Stimulated activated CD8-positive, alpha-beta memory T cell treated with anti-CD3 and anti-CD28 coated beads, Interleukin-7, amount 100 ng/mL, for 1 hour (primary cell): ENCODE results near the gene SLC16A13.

Experiments used
- DNase-seq, 2 donors: peaks; one replicate each; pipeline ENCODE4 v3.0.0-alpha.2; 2020; ENCODE audit warnings: low read depth in 2 of 2

The SLC16A13 gene

GRCh38 chr17:7011942-7012254 lies 23.9 kb upstream of the SLC16A13 start:
- DNase-seq: no peak

DNA sequence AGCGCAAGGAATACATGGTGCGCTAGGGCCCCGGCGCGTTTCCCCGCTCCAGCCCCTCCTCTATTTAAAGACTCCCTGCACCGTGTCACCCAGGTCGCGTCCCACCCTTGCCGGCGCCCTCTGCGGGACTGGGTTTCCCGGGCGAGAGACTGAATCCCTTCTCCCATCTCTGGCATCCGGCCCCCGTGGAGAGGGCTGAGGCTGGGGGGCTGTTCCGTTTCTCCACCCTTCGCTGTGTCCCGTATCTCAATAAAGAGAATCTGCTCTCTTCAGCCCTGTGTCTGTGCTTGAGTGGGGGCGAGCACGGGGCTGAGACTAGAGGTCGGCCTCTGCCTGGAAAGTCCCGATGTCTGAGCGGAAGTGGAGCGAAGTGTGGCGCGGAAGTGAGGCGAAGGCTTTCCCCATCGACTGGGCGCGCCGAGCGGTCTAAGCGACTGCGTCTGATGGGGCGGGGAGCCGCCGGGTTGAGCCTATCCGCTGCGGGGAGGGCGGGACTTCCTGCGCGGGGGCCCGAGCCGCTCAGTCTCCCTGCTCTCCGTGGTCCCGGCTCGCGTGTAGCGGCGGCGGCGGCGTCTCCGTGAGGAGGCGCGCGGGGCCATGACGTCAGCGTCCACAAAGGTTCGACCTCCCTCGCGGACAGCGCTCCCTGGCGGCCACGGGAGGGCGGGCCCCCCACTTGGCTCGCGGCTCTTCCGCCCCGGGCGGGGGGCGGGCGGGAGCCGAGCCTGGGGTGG lies 21.4 kb upstream of the SLC16A13 start:
- DNase-seq: peak; percentile 92 to 94

DNA sequence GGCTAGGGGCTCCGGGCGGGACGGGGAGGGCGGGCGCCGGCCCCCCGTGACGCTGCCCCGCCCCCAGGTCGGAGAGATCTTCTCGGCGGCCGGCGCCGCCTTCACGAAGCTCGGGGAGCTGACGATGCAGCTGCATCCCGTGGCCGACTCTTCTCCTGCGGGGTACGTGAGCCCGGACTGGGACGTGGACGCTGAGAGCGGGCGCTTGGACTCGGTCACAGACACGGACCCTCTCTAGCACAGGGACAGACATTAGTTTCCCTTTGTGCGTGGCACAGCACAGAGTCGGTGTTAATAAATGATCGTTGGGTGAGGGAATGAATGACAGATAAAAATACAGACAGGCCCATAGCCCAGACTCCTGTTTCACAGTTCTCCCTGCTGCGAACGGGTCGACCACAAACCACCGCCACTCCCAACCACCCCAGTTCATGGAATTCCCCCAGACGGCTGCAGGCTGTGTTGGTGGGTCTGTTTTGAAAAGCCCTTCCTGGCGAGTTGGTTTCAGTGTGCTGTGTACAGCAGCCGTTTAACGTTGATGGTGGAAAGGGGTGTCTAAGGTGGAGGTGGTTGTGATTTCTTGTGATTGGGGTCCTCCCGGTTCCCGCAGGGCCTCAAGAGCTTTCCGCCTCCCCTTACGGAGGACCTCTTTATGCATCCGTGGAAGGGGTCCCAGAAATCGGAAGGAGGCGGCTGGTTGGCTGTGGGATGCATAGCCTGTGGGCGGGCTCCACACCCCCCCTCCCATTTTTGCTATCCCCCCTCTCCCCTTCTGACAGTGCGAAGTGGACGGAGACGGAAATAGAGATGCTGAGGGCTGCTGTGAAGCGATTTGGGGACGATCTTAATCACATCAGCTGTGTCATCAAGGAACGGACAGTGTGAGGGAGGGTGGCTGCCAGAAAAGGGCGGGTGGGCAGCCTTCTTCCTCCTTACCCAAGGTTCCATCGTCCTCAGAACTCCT lies 20.5 kb upstream of the SLC16A13 start:
- DNase-seq: peak; percentile 57 to 62

DNA sequence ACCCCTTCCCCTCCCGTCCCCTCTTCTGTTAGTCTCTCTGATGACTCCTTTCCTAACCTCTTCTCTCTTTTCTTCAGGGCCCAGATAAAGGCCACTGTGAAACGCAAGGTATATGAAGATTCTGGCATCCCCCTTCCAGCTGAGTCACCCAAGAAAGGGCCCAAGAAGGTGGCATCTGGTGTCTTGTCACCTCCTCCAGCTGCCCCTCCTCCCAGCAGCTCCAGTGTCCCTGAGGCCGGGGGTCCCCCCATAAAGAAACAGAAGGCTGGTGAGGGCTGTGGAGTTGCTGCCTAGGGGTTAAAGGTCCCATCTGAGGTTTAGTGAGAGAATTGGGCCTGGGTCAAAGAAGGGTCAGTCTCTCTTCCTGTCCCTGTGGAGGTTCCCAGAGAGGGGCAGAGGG lies 19.4 kb upstream of the SLC16A13 start:
- no peak for DNase-seq

GRCh38 chr17:7016886-7017826 lies 18.7 kb upstream of the SLC16A13 start:
- DNase-seq: no peak

DNA sequence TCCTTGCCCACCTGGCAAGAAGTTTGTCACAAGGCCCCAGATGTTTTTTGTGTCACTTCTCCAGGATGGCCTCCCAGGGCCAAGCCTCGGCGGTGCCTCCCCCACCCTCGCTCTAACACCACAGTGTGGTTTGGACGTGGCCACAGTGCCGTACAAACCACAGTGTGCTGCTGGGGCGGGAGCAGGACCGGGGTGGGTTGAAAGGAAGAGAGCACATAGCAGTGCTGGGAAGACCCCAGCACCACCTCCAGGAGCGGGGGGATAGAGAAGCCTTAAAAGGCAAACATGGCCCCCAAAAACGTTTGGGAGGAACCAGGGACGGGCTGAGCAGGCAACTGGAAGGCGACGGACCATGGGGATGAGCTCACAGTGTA lies 18.0 kb upstream of the SLC16A13 start:
- no peak for DNase-seq

GRCh38 chr17:7018331-7018964 lies 17.4 kb upstream of the SLC16A13 start:
- no peak for DNase-seq

DNA sequence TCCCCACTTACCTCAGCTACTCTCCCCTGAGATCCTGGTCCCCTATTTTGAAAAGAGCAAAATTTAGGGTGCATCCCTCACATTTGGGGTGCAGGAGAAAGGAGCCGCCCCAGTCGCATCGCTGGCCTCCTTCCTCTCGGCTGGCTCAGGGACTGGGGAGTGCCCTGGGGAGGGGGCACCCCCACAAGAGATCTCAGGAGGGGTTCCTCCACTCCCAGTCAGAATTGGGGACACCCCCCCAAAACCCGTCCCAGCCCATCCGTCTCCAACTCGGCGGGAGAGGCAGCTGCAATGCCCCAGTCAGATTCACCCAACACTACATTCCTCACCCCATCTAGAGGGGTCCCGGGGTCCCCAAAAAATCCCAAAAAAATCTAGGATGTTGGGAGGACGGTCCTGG lies 16.4 kb upstream of the SLC16A13 start:
- DNase-seq: no peak

- DNase-seq: no peak
Observed at GRCh38 chr17:7019839-7020519, 15.8 kb upstream of the SLC16A13 start.

GRCh38 chr17:7020894-7021664 lies 14.7 kb upstream of the SLC16A13 start:
- DNase-seq: no peak

GRCh38 chr17:7021993-7022778 lies 13.6 kb upstream of the SLC16A13 start:
- peak; percentile 53 to 59 for DNase-seq

DNA sequence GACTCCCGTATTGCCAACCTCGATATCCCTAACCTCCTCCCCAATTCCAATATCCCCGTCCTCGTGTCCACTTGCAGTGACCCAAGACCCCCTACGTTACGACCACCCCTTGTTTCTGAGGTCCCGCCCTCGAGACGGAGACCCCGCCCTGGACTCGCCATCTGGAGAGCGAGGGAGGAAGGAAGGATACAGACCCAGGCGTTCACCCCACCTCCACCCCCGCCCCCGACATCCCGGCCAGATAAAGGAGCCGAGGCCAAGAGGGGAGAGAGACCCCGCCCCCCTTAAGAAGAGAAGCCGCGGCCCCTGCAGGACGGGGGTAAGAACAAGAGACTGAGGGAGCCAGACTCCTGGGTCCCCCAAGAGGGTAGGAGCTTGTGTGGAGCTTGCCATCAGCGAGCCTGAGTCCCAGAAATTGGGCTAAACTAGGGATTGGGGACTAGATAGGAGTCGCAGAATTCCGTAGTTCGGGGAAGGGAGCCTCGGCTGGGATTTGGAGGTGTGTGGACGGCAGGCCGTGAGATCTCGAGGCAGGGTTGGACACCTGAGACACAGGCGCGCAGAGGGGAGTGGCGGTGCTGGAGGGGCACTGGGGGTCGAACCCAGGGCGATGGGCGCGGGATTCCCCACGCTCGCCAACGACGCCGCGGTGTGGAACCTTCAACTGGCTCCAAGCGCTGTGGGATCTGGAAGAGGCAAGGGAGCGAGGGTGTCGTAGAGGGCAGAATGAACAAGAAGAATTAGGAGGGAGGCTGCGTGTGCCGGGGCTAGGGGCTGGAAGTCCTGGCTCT lies 12.8 kb upstream of the SLC16A13 start, which contains the start of gene BCL6B:
Gene BCL6B, plus strand, starts transcription at position 270 of the 791 bp plus-strand sequence. CDS start 622 bp downstream, outside the sequence.
- DNase-seq: no peak

GRCh38 chr17:7023576-7024401 lies 12.0 kb upstream of the SLC16A13 start:
- DNase-seq: peak; percentile 84

DNA sequence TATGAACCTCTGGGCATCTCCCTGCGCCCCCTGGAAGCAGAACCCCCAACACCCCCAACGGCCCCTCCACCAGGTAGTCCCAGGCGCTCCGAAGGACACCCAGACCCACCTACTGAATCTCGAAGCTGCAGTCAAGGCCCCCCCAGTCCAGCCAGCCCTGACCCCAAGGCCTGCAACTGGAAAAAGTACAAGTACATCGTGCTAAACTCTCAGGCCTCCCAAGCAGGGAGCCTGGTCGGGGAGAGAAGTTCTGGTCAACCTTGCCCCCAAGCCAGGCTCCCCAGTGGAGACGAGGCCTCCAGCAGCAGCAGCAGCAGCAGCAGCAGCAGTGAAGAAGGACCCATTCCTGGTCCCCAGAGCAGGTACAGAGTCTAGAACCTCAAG lies 11.4 kb upstream of the SLC16A13 start:
- no peak for DNase-seq

DNA sequence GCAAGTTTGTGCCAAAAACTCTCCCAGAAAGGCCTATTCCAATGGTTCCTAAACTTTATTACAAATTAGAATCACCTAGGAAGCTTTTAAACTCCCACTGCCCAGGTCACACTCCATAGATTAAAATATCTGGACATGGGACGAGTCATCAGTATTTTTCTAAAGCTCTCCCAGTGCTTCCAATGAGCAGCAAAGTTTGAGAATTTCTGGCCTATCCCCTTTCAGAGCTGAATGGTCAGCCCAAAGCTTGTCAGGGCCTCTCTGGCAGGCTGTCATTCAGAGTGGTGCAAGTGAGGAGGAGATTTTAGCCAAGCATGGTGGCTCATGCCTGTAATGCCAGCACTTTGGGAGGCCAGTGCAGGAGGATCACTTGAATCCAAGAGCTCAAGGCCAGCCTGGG lies 10.6 kb upstream of the SLC16A13 start:
- no peak for DNase-seq

- no peak for DNase-seq
Observed at GRCh38 chr17:7026471-7027115, 9.2 kb upstream of the SLC16A13 start.

DNA sequence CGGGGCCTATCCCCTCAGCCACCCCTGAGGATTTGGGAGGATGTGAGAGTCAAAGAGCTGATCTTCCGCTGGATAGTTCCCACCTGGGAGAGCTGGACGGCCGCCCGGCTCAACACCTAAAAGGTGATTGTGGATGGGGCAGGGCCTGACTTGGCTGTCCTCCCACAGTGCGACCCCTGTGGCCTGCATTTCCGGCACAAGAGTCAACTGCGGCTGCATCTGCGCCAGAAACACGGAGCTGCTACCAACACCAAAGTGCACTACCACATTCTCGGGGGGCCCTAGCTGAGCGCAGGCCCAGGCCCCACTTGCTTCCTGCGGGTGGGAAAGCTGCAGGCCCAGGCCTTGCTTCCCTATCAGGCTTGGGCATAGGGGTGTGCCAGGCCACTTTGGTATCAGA lies 8.5 kb upstream of the SLC16A13 start:
- no peak for DNase-seq
